HTR-8/SVneo (cell line): ENCODE measurements around the gene KSR2.

ENCODE experiments used
- DNase-seq: peaks from one replicate; pipeline ENCODE4 v3.0.0; 2011; ENCODE audit warnings: low spot score, mixed read lengths; ENCODE audit not compliant: insufficient read length
- FAIRE-seq: peaks from 2 replicates; lab custom pipeline; 2011; peaks lifted over from hg19 to GRCh38; lab: Jason Lieb, UNC

KSR2 gene

DNA sequence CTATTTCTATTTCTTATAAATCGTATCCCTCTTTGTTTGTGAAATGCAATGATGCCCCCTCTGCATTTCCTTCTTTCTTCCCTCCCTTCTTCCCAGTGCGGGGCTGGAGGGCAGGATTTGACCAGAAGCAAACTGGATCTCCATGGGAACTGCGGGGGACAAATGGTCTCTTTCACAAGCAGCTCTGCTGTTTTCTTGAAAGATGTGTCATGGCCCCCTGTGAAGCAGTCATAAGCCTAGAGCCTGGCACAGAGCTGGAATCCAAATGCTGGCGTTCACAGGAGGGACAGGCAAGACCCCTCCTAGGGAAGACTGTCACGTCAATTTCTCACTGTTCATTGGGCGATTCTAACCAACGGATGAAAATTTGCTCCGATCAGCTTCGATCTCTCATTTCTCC is 403.9 kb downstream of the KSR2 start:
- DNase-seq (no peak), FAIRE-seq (no peak)

DNA sequence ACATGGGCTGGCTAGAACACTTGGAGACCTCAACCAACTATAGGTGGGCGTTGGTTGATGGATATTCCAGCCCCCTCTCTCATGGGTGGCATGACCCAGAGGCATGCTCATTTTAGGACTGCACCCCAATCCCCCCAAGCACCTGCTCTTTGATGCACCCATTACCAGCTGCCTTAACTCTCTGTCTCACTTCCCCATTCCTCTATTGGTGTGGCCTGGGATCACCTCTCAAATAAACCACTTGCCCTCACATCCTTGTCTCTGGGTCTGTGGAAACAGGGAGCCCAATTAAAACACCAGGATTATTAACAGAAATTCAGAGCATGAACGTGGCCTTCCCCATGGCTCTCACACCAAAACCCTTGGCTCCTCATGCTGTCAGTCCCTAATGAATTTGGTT is 405.1 kb downstream of the KSR2 start:
- DNase-seq (no peak), FAIRE-seq (no peak)

DNA sequence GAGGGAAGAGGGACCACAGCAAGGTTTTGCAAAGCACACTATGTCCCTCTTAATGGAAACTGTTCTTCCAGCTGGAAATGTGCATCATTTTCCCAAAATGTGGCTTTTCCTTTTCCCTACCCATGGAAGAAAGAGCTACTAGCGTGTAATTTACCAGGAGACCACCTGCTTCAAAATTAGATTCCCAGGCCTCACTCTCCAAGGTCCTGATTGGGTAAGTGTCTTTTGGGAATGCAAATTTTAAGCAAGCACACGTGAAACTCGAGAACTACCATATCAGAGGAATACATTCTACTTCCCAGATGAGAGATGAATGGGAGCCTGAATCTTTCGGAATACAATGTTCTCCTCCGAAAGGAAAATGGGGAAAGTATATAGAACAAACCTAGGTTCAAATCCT is 405.8 kb downstream of the KSR2 start:
- no peak for DNase-seq
- FAIRE-seq = no peak

DNA sequence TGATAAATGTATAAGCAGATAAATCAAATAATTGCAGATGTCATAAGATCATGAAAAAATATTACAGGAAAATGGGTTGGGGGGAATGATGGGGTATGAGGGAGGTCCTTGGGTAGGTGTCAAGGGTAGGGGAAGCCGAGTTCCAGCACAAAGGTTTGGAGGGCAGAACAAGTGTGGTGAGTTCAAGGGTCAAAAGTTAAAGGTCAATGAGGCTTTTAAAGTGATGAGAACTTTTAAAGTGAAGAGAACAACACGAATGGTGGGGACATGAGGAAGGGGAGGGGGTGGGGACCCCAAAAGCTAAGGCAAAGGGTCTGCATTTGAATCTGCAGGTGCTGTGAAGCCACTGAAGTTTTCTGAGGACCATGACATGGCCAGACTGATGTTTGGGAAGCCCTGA is 406.8 kb downstream of the KSR2 start:
- no peak for DNase-seq

DNA sequence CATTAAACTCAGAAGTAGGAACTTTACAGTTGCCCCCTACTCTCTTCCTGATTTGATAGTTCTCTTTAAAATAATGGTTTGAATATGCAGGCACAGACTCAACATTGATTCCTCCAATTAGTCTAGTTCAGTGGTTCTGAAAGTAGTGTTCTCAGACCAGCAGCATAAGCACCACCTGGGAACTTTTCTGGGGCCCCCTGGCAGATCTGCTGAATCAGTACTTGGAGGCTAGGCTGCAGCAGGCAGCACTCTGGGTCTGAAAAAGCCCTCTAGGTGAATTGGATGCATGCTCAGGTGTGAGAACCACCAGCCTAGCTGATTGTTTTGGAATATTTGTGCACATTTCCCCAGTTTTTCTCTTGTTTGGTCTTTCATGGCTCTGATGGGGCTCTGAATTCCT is 408.8 kb downstream of the KSR2 start:
- FAIRE-seq (no peak), DNase-seq (no peak)

More for the DNA sequence above, 406.8 kb downstream of the KSR2 start:
- no peak for FAIRE-seq

DNA sequence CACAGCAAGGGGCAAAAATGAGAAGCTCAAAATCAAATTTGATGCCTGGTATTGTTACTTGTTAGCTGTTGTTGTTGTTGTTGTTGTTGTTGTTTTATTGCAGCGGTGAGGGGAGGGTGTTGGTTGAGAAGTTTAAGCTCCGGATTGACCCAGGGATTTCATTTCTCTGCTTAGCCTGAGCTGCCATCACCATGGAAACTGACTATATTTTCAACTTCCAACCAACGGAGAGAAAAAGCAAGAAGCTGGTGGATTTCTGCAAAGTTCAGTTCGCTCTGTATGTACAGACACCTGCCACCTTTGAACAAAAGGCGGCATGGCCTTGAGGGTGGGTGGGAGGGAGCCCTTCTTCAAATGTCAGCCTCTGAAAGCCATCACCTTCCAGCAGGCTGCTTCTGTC is 412.9 kb downstream of the KSR2 start:
- no peak for FAIRE-seq

DNA sequence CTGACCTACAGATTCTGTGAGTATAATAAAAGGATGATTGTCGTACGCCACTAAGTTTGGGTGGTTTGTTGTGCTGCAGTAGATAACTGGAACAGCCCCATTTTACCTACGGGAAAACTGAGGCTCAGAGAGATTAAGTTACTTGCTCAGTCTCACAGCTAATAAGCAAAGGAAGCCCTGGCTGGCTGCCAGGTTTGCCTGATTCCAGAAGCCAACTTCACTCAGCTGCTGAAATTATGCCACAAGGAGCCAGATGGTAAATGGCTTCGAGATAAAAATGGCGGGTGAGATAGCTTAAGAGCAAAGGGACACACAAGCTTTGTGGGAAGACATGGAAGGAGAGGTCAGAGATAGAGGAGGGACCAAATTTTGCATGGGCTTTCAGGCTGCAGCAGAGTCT is 415.8 kb downstream of the KSR2 start:
- no peak for DNase-seq

More for the DNA sequence above, 412.9 kb downstream of the KSR2 start:
- DNase-seq = no peak

DNA sequence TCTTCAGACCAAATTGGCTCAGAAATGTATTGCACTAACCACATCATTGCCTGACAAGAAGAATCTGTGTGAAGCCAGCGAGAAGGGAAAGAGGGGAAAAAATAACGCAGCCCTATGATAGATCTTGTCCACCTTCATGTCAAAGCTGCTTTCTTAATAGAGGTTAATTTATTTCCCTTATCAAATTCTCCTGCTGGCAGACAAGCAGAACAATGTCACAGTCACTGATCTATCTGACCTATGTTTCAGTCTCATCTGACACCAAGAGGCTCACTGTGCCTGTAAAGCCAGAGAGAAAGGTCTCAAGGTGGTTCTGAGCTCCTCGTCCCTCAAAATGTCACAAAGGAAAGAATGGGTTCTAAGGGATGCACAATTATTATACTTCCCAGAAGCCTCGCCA is 417.1 kb downstream of the KSR2 start:
- FAIRE-seq (no peak), DNase-seq (no peak)

More for the DNA sequence above, 415.8 kb downstream of the KSR2 start:
- no peak for FAIRE-seq

DNA sequence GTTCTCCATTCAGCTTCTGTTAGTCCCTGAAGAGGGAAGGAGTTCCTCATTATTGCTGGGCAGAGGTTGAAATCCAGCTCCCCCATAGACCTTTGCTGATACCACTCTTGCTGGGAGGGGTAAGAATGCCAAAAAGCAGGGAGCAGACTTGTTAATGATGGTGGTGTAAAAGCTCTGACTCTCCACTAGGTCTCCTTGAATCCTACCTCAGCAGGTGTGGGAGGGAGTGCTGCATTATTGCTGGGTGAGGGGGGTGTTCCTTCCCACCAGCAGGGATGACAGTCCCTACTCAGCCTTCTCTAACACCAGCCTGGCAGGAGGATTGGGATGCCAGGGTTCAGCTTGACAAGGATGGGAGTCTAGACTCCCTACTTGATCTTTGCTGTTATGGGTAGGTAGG is 421.6 kb downstream of the KSR2 start:
- FAIRE-seq = no peak
- DNase-seq = no peak

DNA sequence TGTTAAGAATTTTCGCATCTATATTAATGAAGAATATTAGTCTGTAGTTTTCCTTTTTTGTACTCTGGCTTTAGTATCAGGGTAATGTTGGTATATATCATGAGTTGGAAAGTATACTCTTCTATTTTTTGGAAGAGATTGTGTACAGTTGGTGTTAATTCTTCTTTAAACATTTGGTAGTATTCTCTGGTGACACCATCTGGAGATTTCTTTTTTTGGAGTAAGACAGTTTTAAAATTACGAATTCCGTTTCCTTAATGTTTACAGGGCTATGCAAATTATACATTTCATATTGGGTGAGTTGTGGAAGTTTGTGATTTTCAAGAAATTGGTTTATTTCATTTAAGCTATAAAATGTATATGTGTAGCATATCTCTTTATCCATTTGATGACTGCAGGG is 423.6 kb downstream of the KSR2 start:
- DNase-seq = no peak
- FAIRE-seq = no peak

DNA sequence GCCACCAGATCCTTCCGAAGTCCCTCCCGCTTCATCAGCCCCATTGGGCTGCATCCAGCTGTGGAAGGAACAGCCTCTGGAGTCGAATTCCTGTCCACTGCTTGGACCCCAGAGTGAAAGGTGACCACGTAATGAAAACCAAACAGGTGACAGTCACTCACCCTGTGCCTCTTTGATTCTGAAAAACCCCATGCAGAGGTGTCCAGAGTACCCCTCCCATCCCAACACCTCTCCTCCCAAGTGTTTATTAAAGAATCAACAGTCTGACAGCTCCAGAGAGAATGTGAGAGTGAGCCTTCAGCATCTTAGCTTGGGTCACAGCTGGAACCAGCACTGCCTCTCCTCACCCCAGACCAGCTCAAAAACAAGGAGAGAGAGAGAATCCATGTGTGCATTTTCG is 428.8 kb downstream of the KSR2 start:
- no peak for FAIRE-seq
- DNase-seq = no peak

DNA sequence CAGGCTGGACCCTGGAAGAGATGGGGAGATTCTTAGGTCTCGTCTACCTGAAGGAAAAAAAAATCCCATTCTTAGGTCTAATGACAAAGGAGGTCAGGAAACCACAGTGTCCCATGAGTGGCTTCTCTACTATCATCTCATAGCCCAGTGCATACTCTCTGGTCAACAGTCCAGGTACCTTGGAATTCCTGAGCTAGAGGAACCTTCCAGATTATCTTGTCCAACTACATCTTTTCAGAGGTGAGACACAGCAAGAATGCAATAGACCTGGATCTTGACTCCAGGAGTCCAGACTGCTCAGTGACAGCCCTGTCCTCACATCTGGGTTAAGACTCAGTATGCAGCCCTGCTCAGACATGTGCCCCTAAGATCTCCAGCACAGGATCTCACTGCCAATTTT is 429.9 kb downstream of the KSR2 start:
- no peak for DNase-seq
- FAIRE-seq = no peak

DNA sequence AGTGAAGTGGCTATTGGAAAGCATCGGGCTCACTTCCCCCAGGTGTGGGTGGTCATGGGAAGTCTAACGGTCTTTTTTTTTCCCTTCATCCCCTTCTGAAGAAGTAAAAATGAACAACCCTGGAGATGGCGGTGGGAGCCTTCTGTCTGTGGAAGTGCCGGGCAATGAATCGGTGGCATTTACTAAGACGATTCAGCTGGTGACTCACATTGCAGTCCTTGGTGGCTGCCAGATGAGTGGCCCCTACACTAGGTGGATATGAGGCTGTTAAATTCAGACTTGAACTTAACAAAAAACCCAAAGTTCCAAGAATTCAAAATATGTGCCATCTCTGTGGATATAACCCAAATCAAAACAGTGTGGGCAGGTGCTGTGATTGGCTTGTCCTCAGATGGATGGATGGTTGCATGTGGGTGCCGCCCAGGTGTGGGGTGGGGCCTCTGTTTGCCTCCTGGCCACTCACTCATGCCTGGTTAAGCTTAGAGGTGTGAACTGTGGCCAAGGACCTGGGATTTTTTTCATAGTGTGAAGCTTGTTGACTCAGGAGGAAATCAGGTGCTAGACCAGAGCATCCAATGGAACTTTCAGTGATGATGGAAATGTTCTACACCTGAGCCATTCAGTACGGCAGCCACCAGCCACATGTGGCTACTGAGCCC is 430.6 kb downstream of the KSR2 start:
- no peak for DNase-seq
- FAIRE-seq = no peak

DNA sequence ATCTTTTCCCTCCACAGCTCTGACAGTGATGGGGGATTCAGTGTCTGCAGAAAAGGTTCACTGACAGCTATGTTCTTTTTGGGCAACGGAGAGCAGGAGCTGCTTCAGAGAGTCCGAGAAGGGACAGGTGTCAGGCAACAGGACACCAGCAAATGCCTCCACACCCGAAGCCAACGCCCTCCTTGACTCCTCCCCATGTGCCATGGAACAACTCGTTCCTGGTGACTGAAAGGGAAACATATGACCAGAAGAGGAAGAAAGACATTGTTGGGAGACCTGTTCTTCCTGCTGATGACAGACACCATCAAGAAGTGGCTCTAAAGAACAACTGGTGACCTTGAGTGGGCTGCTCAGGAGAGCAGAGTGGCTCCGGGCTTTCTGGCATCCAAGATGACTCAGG is 435.1 kb downstream of the KSR2 start:
- FAIRE-seq (no peak), DNase-seq (no peak)

DNA sequence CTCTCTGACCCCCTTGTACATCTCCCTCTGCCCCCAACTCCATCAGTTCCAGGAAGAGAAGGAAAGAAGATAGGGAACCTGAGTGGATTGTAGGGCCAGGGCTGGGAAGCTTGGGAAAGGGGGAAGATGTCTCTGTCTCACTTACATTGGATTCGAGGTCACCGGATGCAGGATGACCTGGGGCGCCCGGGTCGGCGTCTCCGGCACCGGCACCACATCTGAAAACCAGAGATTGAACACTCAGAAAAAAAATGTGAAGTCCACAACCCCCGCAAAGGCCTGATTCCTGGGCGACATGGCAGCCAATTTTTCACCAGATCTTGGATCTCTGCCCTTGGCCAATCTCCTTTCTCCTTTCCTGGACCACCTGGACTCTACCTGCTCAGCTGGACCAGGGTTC is 438.0 kb downstream of the KSR2 start:
- FAIRE-seq = no peak
- DNase-seq = no peak

DNA sequence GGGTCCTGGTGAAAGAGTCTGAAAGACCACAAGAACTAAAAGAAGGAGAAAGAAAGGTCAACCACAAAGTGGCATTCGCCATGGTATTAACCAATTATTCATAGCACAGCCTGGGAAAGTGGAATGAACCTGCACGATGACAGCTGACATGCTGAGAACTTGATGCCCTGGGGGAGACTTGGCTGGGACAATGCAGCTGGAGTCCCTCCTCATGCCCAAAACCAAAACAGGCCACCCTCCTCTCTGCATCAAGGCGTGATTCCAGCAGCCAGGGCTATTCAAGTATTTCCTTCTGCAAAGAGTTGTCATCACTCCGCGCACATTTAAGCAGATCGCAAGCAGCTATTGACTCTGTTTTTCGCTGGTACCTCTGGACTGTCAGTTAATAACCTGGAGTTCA is 440.3 kb downstream of the KSR2 start:
- no peak for FAIRE-seq
- no peak for DNase-seq

DNA sequence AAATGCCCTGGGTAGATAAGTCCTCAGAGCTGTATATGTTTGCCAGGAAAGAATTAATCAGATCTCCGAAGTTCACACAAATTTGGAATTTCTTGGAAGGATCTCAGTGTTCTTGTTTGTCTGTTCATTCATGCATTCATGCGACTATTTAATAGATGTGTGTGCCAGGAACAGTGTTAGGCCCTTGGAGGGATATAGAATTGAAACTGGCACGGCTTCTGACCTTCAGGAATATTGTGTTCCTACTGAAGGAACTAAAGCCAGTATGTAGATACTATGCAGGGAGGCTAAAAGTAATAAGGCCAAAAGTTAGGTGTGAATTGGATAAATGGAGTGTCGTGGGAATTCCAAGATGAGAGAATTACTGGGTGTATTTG is 441.3 kb downstream of the KSR2 start:
- DNase-seq = no peak
- FAIRE-seq = no peak

DNA sequence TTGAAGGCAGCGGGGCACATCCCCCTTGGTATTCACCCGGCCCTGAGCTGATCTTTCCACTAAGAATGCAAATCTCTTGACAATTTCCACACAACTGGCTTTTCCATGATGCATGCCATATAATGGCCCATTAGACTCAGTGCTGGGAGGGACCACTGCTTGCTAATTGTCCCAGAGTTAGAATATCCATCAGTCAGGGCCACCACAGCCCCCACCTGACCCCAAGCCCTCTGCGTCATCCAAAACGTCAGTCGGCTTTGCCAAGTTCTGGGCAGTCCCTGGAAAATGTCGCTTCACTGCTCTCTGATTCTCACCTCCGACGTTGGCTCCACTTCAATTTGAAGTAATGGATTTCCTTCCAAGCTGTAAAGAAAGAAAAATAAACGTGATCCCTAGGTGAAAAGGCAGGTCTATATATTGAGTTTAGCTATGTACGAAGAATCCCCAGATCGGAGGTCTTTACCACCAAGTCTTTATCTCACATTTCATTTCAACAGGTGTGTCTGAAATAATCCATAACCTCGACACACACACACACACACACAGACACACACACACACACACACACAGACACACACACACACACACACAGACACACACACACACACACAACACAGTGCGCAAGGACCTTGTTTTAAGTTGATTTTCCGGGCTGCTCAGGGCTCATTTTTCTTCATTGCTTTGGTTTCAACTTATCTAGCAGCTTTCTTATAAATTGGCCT is 441.9 kb downstream of the KSR2 start:
- no peak for FAIRE-seq

DNA sequence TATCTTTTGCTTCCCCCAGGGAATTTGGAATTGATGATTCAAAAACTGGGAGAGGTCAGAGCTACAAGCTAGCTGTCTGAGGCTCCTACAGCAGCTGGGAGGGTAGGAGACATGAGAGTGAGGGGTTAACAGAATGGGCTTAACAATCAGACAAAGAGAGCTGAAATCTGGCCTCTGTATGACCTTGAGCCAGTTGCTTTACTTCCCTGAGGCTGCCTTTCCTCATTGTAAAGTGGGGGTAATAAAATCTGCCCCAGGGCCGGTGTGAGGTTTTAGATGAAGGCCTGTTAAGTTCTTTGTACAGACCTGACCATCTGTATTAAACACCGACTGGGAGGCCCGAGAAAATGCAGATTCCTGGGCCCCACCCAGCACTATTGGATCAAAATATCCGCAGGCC is 443.0 kb downstream of the KSR2 start:
- DNase-seq (no peak), FAIRE-seq (no peak)

More for the DNA sequence above, 441.9 kb downstream of the KSR2 start:
- DNase-seq = no peak

DNA sequence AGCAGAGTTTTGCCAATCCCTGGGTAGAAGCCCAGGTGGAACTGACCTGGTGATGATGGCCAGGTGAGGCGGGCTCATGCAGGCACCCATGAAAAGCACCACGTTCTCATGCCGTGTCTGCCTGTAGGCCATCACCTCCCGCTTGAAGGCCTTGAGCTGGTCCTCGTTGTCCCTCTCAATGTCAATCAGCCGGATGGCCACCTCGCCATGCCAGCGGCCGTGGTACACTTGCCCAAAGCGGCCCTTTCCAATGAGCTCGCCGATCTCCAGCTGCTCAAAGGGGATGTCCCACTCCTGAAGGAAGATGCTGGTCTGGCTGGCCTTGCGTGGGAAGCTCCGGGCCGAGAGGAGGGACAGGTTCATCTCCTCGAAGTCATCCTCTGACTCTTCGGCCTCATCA is 444.0 kb downstream of the KSR2 start:
- no peak for DNase-seq
- FAIRE-seq = no peak

DNA sequence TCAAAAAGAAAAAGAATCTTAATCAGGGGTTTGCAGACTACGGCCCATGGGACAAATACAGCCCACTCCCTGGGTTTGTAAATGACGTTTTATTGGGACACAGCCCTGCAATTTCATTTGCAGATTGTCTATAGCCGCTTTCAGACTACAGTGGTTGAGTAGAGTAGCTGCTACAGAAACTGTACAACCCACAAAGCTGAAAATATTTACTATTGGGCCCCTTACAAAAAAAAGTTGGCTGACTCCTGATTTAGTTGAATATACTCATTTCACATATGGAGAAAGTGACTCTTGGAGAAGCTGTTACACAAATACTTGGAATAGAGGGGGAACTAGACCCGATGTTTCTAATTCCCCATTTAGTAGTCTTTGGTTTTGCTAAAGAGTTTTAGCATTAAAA is 444.8 kb downstream of the KSR2 start:
- FAIRE-seq (no peak), DNase-seq (no peak)

DNA sequence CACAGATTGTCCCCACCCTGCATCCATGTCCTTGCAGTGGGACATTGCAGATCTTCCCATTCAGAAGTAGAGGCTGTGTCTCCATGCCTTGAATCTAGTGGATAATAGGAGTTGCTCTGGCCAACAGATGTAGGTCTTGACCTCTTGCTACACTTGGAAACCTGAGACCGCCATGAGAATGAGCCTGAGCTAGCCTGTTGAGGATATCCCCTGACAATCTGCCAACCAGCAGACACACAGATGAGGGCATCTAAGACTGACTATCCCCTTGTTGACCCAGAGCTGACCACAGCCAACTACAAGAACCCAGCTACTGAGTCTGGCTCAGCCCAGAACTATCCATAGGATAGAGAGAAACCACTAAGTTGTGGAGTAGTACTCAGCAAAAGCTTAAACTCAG is 446.2 kb downstream of the KSR2 start:
- DNase-seq = no peak
- no peak for FAIRE-seq
